Measurements from ENCODE around the gene SCARB1. TPM values are rescaled to one million over a fixed set of nuclear protein-coding genes. Genes with fewer than 3 reads are reported as not detected.
A peak's percentile ranks its signal among the peaks of the same experiment; 100 is the strongest.

The SCARB1 gene
- total and polyA plus RNA-seq, 2 donors (not counting 3 experiments of a cell fraction or from before 2014, with no cell fraction given): 125 to 141 TPM

DNA sequence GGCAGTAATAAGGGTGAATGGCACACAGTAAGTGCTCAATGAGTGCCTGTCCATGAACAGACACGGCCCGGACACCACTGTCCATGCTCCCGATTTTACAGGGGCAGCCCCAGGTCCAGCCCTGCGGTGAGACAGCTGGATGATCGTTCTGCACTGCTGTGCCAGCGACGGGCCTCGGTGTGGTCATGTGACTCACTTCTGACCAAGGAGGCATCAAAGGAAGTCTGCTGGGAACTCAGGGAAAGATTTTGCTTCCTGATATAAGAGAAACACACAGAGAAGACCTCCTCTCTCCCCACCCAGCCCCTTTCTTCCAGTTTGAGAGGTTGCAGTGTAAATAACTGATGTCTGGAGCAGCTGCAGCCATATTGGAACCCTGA lies 126.6 kb downstream of the SCARB1 start:
- peak; percentile 26 for TF ChIP-seq GATA2 (IDR thresholded peaks at IDR 0.05; ENCODE audit: insufficient read depth, insufficient read length, low read depth, low read length)
- TF ChIP-seq, protein P1, sequence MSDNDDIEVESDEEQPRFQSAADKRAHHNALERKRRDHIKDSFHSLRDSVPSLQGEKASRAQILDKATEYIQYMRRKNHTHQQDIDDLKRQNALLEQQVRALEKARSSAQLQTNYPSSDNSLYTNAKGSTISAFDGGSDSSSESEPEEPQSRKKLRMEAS (IDR thresholded peaks at IDR 0.05; ENCODE audit: insufficient read depth, insufficient read length): no peak
- peak; percentile 91 for FAIRE-seq
- no peaks in the 10 kb centered on the region for H3K79me2 ChIP-seq (ENCODE audit: control insufficient read depth, insufficient read depth, low read length)
- no peak overlapping the region for H3K9ac ChIP-seq (replicated peaks; ENCODE audit: extremely low read depth, insufficient read depth, low read length)
- no peaks in the 10 kb centered on the region for H3K9me1 ChIP-seq (replicated peaks; ENCODE audit: control insufficient read depth, extremely low read depth, insufficient read depth, low read length)
- no peak overlapping the region for H3K4me3 ChIP-seq (replicated peaks in 1 of 3; ENCODE audit: insufficient read depth in 1 of 3, low read depth in 1 of 3, low read length in 3 of 3)
- POLR2A ChIA-PET: no interaction called here
- no peak for DNase-seq (ENCODE audit: low read depth, low spot score)
- H3K9me3 ChIP-seq (replicated peaks; ENCODE audit: control insufficient read depth, insufficient read depth, low read length): peaks cover 3% of the 10 kb centered on the region
- intact Hi-C loops (cut with micrococcal nuclease): no loop called here
- H2AFZ ChIP-seq (ENCODE audit: low read depth, low read length): peak overlapping the region; percentile 71
- H3K27ac ChIP-seq (ENCODE audit: insufficient read depth, low read depth, low read length): no peak overlapping the region
- no TSS peak for BruUV-seq (replicated peaks)
- no peak overlapping the region for H3K4me2 ChIP-seq (ENCODE audit: insufficient read depth, low read length)
- no peaks in the 10 kb centered on the region for H3K27me3 ChIP-seq (ENCODE audit: control insufficient read depth in 2 of 2, insufficient read depth in 2 of 2, low read length in 2 of 2)
- dilution Hi-C loops (cut with MboI; ENCODE audit: extremely low pct_ligation_motif_present, low sequenced_read_pairs): loop anchor here (10.0 kb wide), 1 partner anchor 52 kb away; no protein-coding TSS in a partner anchor
- CTCF ChIA-PET: interaction anchor here (1.8 kb wide), 1 partner anchor 16 kb away, joined by 9 read pairs; no protein-coding TSS in a partner anchor
- H3K4me1 ChIP-seq (ENCODE audit: control insufficient read depth, extremely low read depth, insufficient read depth, low read length): peaks cover 37% of the 10 kb centered on the region
- no peaks in the 10 kb centered on the region for H4K20me1 ChIP-seq (replicated peaks; ENCODE audit: control insufficient read depth, extremely low read depth, insufficient read depth, low read length)
- H3K36me3 ChIP-seq (ENCODE audit: control insufficient read depth in 2 of 2, extremely low read depth in 1 of 2, insufficient read depth in 2 of 2, low read length in 2 of 2): no peaks in the 10 kb centered on the region

DNA sequence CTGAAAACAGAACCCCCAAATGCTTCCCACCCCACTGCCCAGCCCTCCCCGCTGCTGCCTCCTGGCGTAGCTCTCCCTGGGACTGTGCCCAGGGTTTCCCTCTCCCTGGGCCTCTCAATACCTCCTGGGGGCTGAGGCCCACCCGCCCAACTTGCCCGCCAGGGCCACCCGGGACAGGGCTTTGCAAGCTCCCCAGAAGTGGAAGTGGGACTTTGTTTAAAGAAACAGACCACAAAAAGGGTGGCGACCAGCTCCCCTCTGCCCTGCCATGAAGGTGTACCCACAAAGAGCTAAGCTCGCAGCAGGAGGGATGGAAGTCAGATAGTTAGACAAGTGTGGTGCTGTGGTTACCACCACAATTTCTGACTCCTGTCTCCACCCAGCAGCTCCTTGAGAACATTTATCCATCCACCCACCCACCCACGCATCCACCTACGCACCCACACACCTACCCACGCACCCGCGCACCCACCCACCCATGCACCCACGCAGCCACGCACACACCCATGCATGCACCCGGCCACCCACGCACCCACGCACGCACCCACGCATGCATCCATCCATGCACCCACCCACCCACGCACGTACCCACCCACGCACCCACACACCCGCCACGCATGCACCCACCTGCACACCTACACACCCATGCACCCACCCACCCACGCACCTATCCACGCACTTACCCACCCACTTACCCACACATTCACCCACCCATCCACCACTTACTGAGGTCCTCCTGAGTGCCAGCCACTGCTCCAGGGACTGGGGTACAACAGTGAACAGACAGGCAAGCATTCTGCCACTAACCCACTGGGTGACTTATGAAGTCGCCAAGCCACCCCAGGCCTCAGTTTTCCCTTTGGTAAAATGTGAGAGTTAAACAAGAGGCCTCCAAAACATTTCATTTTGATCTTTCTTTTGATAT lies 127.3 kb downstream of the SCARB1 start:
- Histone ChIP-seq H3K36me3 (ENCODE audit: control insufficient read depth in 2 of 2, extremely low read depth in 1 of 2, insufficient read depth in 2 of 2, low read length in 2 of 2) (no peaks in the 10 kb centered on the region), H4K20me1 (replicated peaks; ENCODE audit: control insufficient read depth, extremely low read depth, insufficient read depth, low read length) (no peaks in the 10 kb centered on the region), H3K27ac (ENCODE audit: insufficient read depth, low read depth, low read length) (no peak overlapping the region), H3K79me2 (ENCODE audit: control insufficient read depth, insufficient read depth, low read length) (no peaks in the 10 kb centered on the region), H3K27me3 (ENCODE audit: control insufficient read depth in 2 of 2, insufficient read depth in 2 of 2, low read length in 2 of 2) (no peaks in the 10 kb centered on the region), H2AFZ (ENCODE audit: low read depth, low read length) (peak overlapping the region; percentile 71), H3K9ac (replicated peaks; ENCODE audit: extremely low read depth, insufficient read depth, low read length) (no peak overlapping the region), H3K4me2 (ENCODE audit: insufficient read depth, low read length) (no peak overlapping the region), H3K4me1 (ENCODE audit: control insufficient read depth, extremely low read depth, insufficient read depth, low read length) (peaks cover 32% of the 10 kb centered on the region), H3K4me3 (replicated peaks in 1 of 3; ENCODE audit: insufficient read depth in 1 of 3, low read depth in 1 of 3, low read length in 3 of 3) (no peak overlapping the region), H3K9me1 (replicated peaks; ENCODE audit: control insufficient read depth, extremely low read depth, insufficient read depth, low read length) (no peaks in the 10 kb centered on the region), H3K9me3 (replicated peaks; ENCODE audit: control insufficient read depth, insufficient read depth, low read length) (peaks cover 3% of the 10 kb centered on the region)
- ChIA-PET CTCF (interaction anchor here (0.6 to 1.8 kb wide), 7 partner anchors 9 to 217 kb away, joined by 3 to 9 read pairs (median 3); no protein-coding TSS in a partner anchor), POLR2A (no interaction called here)
- intact Hi-C loops (cut with micrococcal nuclease): no loop called here
- TF ChIP-seq, protein P1 (IDR thresholded peaks at IDR 0.05; ENCODE audit: insufficient read depth, insufficient read length): no peak
- TF ChIP-seq JUN (IDR thresholded peaks at IDR 0.05; ENCODE audit: borderline replicate concordance, insufficient read depth, insufficient read length, low read depth) (no peak), GATA2 (IDR thresholded peaks at IDR 0.05; ENCODE audit: insufficient read depth, insufficient read length, low read depth, low read length) (no peak)
- dilution Hi-C loops (cut with MboI; ENCODE audit: extremely low pct_ligation_motif_present, low sequenced_read_pairs): loop anchor here (10.0 kb wide), 1 partner anchor 52 kb away; no protein-coding TSS in a partner anchor
- FAIRE-seq: no peak
- no TSS peak for BruUV-seq (replicated peaks)
- no peak for DNase-seq (ENCODE audit: low read depth, low spot score)
